Measurements from ENCODE around the gene SPTBN1.

Gene SPTBN1

DNA sequence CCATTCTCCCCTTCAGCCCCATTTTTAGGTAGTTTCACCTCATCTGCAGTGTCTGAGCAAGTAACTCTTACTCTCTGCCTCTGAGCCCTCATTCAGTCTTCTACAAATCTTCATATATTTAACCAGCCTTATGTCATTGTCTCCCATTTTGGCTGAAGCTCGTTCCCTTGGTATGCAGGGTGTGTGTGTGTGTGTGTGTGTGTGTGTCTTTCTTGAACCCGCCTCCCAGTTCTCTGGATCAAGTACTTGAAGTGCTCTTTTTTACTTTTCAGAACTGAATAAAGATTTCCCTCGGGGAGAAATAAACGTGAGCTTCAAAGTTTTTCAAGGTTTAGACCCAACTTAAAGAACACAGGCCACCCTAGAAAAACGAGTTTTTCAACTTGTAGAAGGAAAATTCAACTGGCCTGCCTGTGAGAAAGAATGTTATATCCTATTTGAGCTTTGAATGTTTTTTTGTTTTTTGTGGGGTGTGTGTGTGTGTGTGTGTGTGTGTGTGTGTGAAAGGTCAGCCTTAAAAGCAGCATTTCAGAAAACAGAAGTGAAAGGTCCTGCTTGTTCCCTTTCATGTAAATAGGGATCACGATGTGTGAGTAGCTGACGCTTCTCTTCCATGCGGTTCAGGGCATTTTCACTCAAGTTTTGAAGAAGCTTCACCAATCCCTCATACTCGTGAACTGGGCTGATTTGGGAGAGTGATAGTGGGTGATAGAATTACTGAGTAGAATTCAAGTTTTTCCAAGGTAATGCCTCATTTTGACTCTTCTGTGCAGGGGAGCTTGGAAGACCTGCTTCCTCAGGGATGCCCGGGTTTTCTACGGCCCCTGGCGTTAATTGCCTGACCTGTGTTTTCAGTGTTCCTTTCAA lies 216.7 kb downstream of the SPTBN1 start:
- peaks cover 0 to 2% of the 10 kb centered on the region in 2 donors for H3K4me1 ChIP-seq (ENCODE audit: control insufficient read depth in 2 of 2, insufficient read depth in 1 of 2, low read depth in 1 of 2, low read length in 2 of 2)
- H3K9ac ChIP-seq (ENCODE audit: low read depth, low read length, poor library complexity) = no peak overlapping the region
- H2BK120ac ChIP-seq (ENCODE audit: low read depth, low read length) = no peak overlapping the region
- no peak overlapping the region for H3K27ac ChIP-seq (replicated peaks; ENCODE audit: low read length)
- no peak overlapping the region for H3K14ac ChIP-seq (ENCODE audit: low read length)
- no peak overlapping the region for H4K91ac ChIP-seq (ENCODE audit: low read depth, low read length, poor library complexity)
- no peak overlapping the region for H2BK12ac ChIP-seq (ENCODE audit: low read length)
- no peak for DNase-seq (ENCODE audit: low spot score)
- H3K4me3 ChIP-seq (ENCODE audit: low read length in 2 of 2) = no peak overlapping the region
- H2BK15ac ChIP-seq (ENCODE audit: low read length) = no peak overlapping the region
- H3K27me3 ChIP-seq (ENCODE audit: control insufficient read depth in 3 of 3, insufficient read depth in 3 of 3, low read depth in 1 of 3, low read length in 3 of 3) = no peaks in the 10 kb centered on the region
- H4K8ac ChIP-seq (ENCODE audit: low read depth, low read length) = no peak overlapping the region
- no peak overlapping the region for H2AK5ac ChIP-seq (ENCODE audit: low read depth, low read length)
- no peak overlapping the region for H3K18ac ChIP-seq (ENCODE audit: low read length)
- H3K9me3 ChIP-seq (replicated peaks in 1 of 2; ENCODE audit: control insufficient read depth in 2 of 2, insufficient read depth in 1 of 2, low read depth in 1 of 2, low read length in 2 of 2) = no peaks in the 10 kb centered on the region
- peaks cover 13 to 39% of the 10 kb centered on the region in 2 donors for H3K36me3 ChIP-seq (replicated peaks in 1 of 2; ENCODE audit: control insufficient read depth in 2 of 2, insufficient read depth in 2 of 2, low read length in 2 of 2)
- no peak overlapping the region for H3K4me2 ChIP-seq (ENCODE audit: insufficient read depth, low read length, poor library complexity, severe bottlenecking)
- no peak overlapping the region for H3K4ac ChIP-seq (ENCODE audit: low read length)
- H3K79me1 ChIP-seq (ENCODE audit: low read depth, low read length) = no peaks in the 10 kb centered on the region
- no CpG with 5 or more reads among the region's 12 CpGs for WGBS, 2 donors (ENCODE audit: extremely low coverage in 2 of 2, insufficient read length in 2 of 2, insufficient replicate concordance in 1 of 2)
- H3K23ac ChIP-seq (ENCODE audit: low read depth, low read length, poor library complexity) = no peak overlapping the region
- no peak overlapping the region for H2AFZ ChIP-seq (ENCODE audit: low read length)
- no peak overlapping the region for H2BK5ac ChIP-seq (ENCODE audit: low read length)

DNA sequence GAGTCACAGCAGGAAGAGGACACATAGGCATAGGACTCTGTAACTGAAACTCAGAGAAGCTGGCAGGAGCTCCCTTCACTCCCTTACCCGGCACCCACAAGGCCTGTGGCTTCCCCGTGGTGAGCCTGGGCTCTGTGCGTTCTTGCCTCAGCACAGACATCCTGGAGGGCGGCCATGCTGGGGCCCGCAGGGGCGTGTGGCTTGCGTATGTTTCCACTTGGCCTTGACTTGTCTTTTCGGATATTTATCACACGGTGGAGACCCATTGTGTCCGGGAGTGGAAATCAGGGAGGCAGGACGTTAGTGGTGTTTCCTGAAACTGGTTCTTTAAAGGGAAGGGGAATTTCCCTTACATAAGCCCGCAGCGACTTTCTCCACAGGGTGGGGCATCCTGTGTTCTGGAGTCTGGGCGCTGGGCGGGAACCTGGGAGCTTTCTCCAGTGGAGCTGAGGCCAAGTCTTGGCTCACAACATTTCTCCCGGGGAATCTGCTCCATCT lies 217.4 kb downstream of the SPTBN1 start:
- Histone ChIP-seq H4K91ac (ENCODE audit: low read depth, low read length, poor library complexity) (no peak overlapping the region), H3K4me2 (ENCODE audit: insufficient read depth, low read length, poor library complexity, severe bottlenecking) (no peak overlapping the region), H2BK5ac (ENCODE audit: low read length) (no peak overlapping the region), H2BK120ac (ENCODE audit: low read depth, low read length) (no peak overlapping the region), H3K79me1 (ENCODE audit: low read depth, low read length) (no peaks in the 10 kb centered on the region), H3K14ac (ENCODE audit: low read length) (no peak overlapping the region), H3K4me1 (ENCODE audit: control insufficient read depth in 2 of 2, insufficient read depth in 1 of 2, low read depth in 1 of 2, low read length in 2 of 2) (peaks cover 0 to 2% of the 10 kb centered on the region in 2 donors), H4K8ac (ENCODE audit: low read depth, low read length) (no peak overlapping the region), H3K18ac (ENCODE audit: low read length) (no peak overlapping the region), H3K4ac (ENCODE audit: low read length) (no peak overlapping the region), H2BK12ac (ENCODE audit: low read length) (no peak overlapping the region), H3K23ac (ENCODE audit: low read depth, low read length, poor library complexity) (no peak overlapping the region), H3K27me3 (ENCODE audit: control insufficient read depth in 3 of 3, insufficient read depth in 3 of 3, low read depth in 1 of 3, low read length in 3 of 3) (no peaks in the 10 kb centered on the region), H3K4me3 (ENCODE audit: low read length in 2 of 2) (no peak overlapping the region), H3K27ac (replicated peaks; ENCODE audit: low read length) (no peak overlapping the region), H2AK5ac (ENCODE audit: low read depth, low read length) (no peak overlapping the region), H2BK15ac (ENCODE audit: low read length) (no peak overlapping the region), H3K9me3 (replicated peaks in 1 of 2; ENCODE audit: control insufficient read depth in 2 of 2, insufficient read depth in 1 of 2, low read depth in 1 of 2, low read length in 2 of 2) (no peaks in the 10 kb centered on the region), H3K36me3 (replicated peaks in 1 of 2; ENCODE audit: control insufficient read depth in 2 of 2, insufficient read depth in 2 of 2, low read length in 2 of 2) (peaks cover 11 to 31% of the 10 kb centered on the region in 2 donors), H3K9ac (ENCODE audit: low read depth, low read length, poor library complexity) (no peak overlapping the region), H2AFZ (ENCODE audit: low read length) (no peak overlapping the region)
- no CpG with 5 or more reads among the region's 16 CpGs for WGBS, 2 donors (ENCODE audit: extremely low coverage in 2 of 2, insufficient read length in 2 of 2, insufficient replicate concordance in 1 of 2)
- no peak for DNase-seq (ENCODE audit: low spot score)

DNA sequence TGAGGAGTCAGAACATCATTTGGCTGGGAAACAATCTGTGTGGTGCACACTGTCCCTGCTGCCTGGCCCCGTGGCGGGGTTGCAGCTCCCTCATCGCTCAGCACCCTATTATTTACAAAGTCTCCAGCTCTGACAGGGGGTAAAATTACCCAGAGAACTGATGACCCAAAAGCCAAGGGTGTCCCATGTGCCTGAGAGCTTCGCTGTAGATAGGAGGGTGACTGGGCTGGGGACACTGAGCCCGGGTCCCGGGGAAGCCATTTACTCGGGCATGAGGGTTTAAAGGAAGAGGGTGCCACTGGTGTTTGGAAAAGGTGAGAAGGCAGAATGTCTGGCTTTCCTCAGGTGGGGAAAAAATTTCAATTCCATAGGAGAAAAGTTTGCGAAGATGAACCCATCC lies 219.2 kb downstream of the SPTBN1 start:
- Histone ChIP-seq H3K27me3 (ENCODE audit: control insufficient read depth in 3 of 3, insufficient read depth in 3 of 3, low read depth in 1 of 3, low read length in 3 of 3) (no peaks in the 10 kb centered on the region), H2BK12ac (ENCODE audit: low read length) (no peak overlapping the region), H2BK15ac (ENCODE audit: low read length) (no peak overlapping the region), H3K4me3 (ENCODE audit: low read length in 2 of 2) (no peak overlapping the region), H3K18ac (ENCODE audit: low read length) (no peak overlapping the region), H3K9me3 (replicated peaks in 1 of 2; ENCODE audit: control insufficient read depth in 2 of 2, insufficient read depth in 1 of 2, low read depth in 1 of 2, low read length in 2 of 2) (no peaks in the 10 kb centered on the region), H3K9ac (ENCODE audit: low read depth, low read length, poor library complexity) (no peak overlapping the region), H2BK5ac (ENCODE audit: low read length) (no peak overlapping the region), H4K91ac (ENCODE audit: low read depth, low read length, poor library complexity) (no peak overlapping the region), H3K36me3 (replicated peaks in 1 of 2; ENCODE audit: control insufficient read depth in 2 of 2, insufficient read depth in 2 of 2, low read length in 2 of 2) (peaks cover 6 to 14% of the 10 kb centered on the region in 2 donors), H3K79me1 (ENCODE audit: low read depth, low read length) (no peaks in the 10 kb centered on the region), H3K4me1 (ENCODE audit: control insufficient read depth in 2 of 2, insufficient read depth in 1 of 2, low read depth in 1 of 2, low read length in 2 of 2) (peaks cover 0 to 2% of the 10 kb centered on the region in 2 donors), H3K14ac (ENCODE audit: low read length) (no peak overlapping the region), H3K27ac (replicated peaks; ENCODE audit: low read length) (no peak overlapping the region), H3K23ac (ENCODE audit: low read depth, low read length, poor library complexity) (no peak overlapping the region), H2AK5ac (ENCODE audit: low read depth, low read length) (no peak overlapping the region), H3K4me2 (ENCODE audit: insufficient read depth, low read length, poor library complexity, severe bottlenecking) (no peak overlapping the region), H3K4ac (ENCODE audit: low read length) (no peak overlapping the region), H2AFZ (ENCODE audit: low read length) (no peak overlapping the region), H2BK120ac (ENCODE audit: low read depth, low read length) (no peak overlapping the region), H4K8ac (ENCODE audit: low read depth, low read length) (no peak overlapping the region)
- no peak for DNase-seq (ENCODE audit: low spot score)
- WGBS, 2 donors (ENCODE audit: extremely low coverage in 2 of 2, insufficient read length in 2 of 2, insufficient replicate concordance in 1 of 2) = no CpG with 5 or more reads among the region's 8 CpGs

DNA sequence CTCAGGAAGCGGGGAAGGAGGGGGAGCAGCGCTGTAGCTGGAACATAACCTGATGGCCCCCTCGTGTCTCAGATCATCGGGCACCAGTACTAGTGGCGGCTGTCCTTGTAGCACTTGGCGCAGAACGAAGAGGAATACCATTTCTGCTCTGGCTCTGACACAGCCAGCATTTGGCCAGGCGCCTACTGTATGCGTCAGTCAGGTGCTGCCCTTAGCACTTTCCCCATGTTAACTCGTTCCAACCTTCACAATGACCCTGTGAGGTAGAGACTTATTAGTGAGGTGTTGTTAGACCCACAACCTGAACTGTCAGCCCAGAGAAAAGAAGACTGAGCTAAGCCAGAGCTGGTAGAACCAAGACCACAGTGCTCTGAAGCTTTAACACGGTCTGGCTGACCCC lies 219.6 kb downstream of the SPTBN1 start:
- Histone ChIP-seq H2BK5ac (ENCODE audit: low read length) (no peak overlapping the region), H2BK12ac (ENCODE audit: low read length) (no peak overlapping the region), H3K4ac (ENCODE audit: low read length) (no peak overlapping the region), H4K91ac (ENCODE audit: low read depth, low read length, poor library complexity) (no peak overlapping the region), H3K18ac (ENCODE audit: low read length) (no peak overlapping the region), H2AFZ (ENCODE audit: low read length) (no peak overlapping the region), H3K4me2 (ENCODE audit: insufficient read depth, low read length, poor library complexity, severe bottlenecking) (no peak overlapping the region), H3K36me3 (replicated peaks in 1 of 2; ENCODE audit: control insufficient read depth in 2 of 2, insufficient read depth in 2 of 2, low read length in 2 of 2) (peaks cover 3 to 10% of the 10 kb centered on the region in 2 donors), H3K79me1 (ENCODE audit: low read depth, low read length) (no peaks in the 10 kb centered on the region), H3K9ac (ENCODE audit: low read depth, low read length, poor library complexity) (no peak overlapping the region), H3K27me3 (ENCODE audit: control insufficient read depth in 3 of 3, insufficient read depth in 3 of 3, low read depth in 1 of 3, low read length in 3 of 3) (no peaks in the 10 kb centered on the region), H3K14ac (ENCODE audit: low read length) (no peak overlapping the region), H2BK120ac (ENCODE audit: low read depth, low read length) (no peak overlapping the region), H4K8ac (ENCODE audit: low read depth, low read length) (no peak overlapping the region), H2BK15ac (ENCODE audit: low read length) (no peak overlapping the region), H3K23ac (ENCODE audit: low read depth, low read length, poor library complexity) (no peak overlapping the region), H3K9me3 (replicated peaks in 1 of 2; ENCODE audit: control insufficient read depth in 2 of 2, insufficient read depth in 1 of 2, low read depth in 1 of 2, low read length in 2 of 2) (no peaks in the 10 kb centered on the region), H3K4me1 (ENCODE audit: control insufficient read depth in 2 of 2, insufficient read depth in 1 of 2, low read depth in 1 of 2, low read length in 2 of 2) (peaks cover 0 to 2% of the 10 kb centered on the region in 2 donors), H2AK5ac (ENCODE audit: low read depth, low read length) (peak overlapping the region; percentile 26), H3K4me3 (ENCODE audit: low read length in 2 of 2) (no peak overlapping the region), H3K27ac (replicated peaks; ENCODE audit: low read length) (no peak overlapping the region)
- DNase-seq (ENCODE audit: low spot score) = no peak
- WGBS, 2 donors (ENCODE audit: extremely low coverage in 2 of 2, insufficient read length in 2 of 2, insufficient replicate concordance in 1 of 2) = no CpG with 5 or more reads among the region's 11 CpGs
